ENCODE data around the gene ARHGAP22.
"Not testable (repeated sequence)": the region's sequence is repeated elsewhere in the genome, so short reads cannot be mapped to it uniquely, and the experiment has no call there.

Gene ARHGAP22

GRCh38 chr10:48604991-48605508, at the start of gene ARHGAP22:
Gene ARHGAP22, minus strand, starts transcription at chr10:48605073. Its CDS starts 277 bp downstream, at chr10:48604796.
- DNase-seq (ENCODE audit: low read depth, low spot score): no peak

- DNase-seq (ENCODE audit: low read depth, low spot score): no peak
Observed at GRCh38 chr10:48653944-48654698, 49.2 kb upstream of the ARHGAP22 start.

- DNase-seq (ENCODE audit: low read depth, low spot score): no peak
Observed at GRCh38 chr10:48653347-48653746, 48.5 kb upstream of the ARHGAP22 start.

GRCh38 chr10:48652344-48652743, 47.5 kb upstream of the ARHGAP22 start:
- DNase-seq (ENCODE audit: low read depth, low spot score): no peak

- DNase-seq (ENCODE audit: low read depth, low spot score): no peak
Observed at GRCh38 chr10:48651839-48652238, 47.0 kb upstream of the ARHGAP22 start.

GRCh38 chr10:48651293-48651692, 46.4 kb upstream of the ARHGAP22 start:
- DNase-seq (ENCODE audit: low read depth, low spot score): no peak

- no peak for DNase-seq (ENCODE audit: low read depth, low spot score)
Observed at GRCh38 chr10:48649349-48649944, 44.6 kb upstream of the ARHGAP22 start.

GRCh38 chr10:48648172-48648942, 43.5 kb upstream of the ARHGAP22 start:
- DNase-seq (ENCODE audit: low read depth, low spot score): no peak

- DNase-seq (ENCODE audit: low read depth, low spot score): not testable (repeated sequence)
Observed at GRCh38 chr10:48647073-48647472, 42.2 kb upstream of the ARHGAP22 start.

- DNase-seq (ENCODE audit: low read depth, low spot score): no peak
Observed at GRCh38 chr10:48645600-48645999, 40.7 kb upstream of the ARHGAP22 start.

GRCh38 chr10:48641099-48641690, 36.3 kb upstream of the ARHGAP22 start:
- not testable (repeated sequence) for DNase-seq (ENCODE audit: low read depth, low spot score)

- no peak for DNase-seq (ENCODE audit: low read depth, low spot score)
Observed at GRCh38 chr10:48640326-48640725, 35.5 kb upstream of the ARHGAP22 start.

GRCh38 chr10:48639632-48640031, 34.8 kb upstream of the ARHGAP22 start:
- DNase-seq (ENCODE audit: low read depth, low spot score): no peak

- DNase-seq (ENCODE audit: low read depth, low spot score): no peak
Observed at GRCh38 chr10:48638739-48639527, 34.1 kb upstream of the ARHGAP22 start.

GRCh38 chr10:48638158-48638557, 33.3 kb upstream of the ARHGAP22 start:
- DNase-seq (ENCODE audit: low read depth, low spot score): no peak

- DNase-seq (ENCODE audit: low read depth, low spot score): no peak
Observed at GRCh38 chr10:48636901-48637300, 32.0 kb upstream of the ARHGAP22 start.

- no peak for DNase-seq (ENCODE audit: low read depth, low spot score)
Observed at GRCh38 chr10:48636231-48636630, 31.4 kb upstream of the ARHGAP22 start.

- no peak for DNase-seq (ENCODE audit: low read depth, low spot score)
Observed at GRCh38 chr10:48634984-48635557, 30.2 kb upstream of the ARHGAP22 start.

- no peak for DNase-seq (ENCODE audit: low read depth, low spot score)
Observed at GRCh38 chr10:48634198-48634983, 29.5 kb upstream of the ARHGAP22 start.
